RWPE2 (cell line): ENCODE results near the gene LBH.

ENCODE experiments used
- ATAC-seq: fragments of 200-7000 bp; cut with Tn5 transposase; 3 replicates; pipeline ENCODE4 v1.9.1; 2021; ENCODE audit warnings: low read depth
- DNase-seq: peaks from one replicate; pipeline ENCODE4 v3.0.0-alpha.2; 2020; ENCODE audit warnings: low spot score
- H3K27ac ChIP-seq: fragments of 450-650 bp; 2 replicates; pipeline ENCODE4 v1.5.1; 2017; ENCODE audit warnings: mild to moderate bottlenecking; ENCODE audit not compliant: poor library complexity, severe bottlenecking
- H3K27me3 ChIP-seq: fragments of 250-450 bp; sonication (Bioruptor Pico); 2 replicates; pipeline ENCODE4 v1.5.1; 2021; ENCODE audit warnings: mild to moderate bottlenecking, moderate library complexity; ENCODE audit not compliant: insufficient read depth, poor library complexity, severe bottlenecking
- H3K36me3 ChIP-seq: fragments of 250-450 bp; sonication (Bioruptor Pico); 2 replicates; pipeline ENCODE4 v1.5.1; 2020; ENCODE audit warnings: low read depth, mild to moderate bottlenecking, moderate library complexity
- H3K4me1 ChIP-seq: fragments of 250-450 bp; sonication (Bioruptor Pico); 2 replicates; pipeline ENCODE4 v1.5.1; 2021; ENCODE audit warnings: mild to moderate bottlenecking, moderate library complexity; ENCODE audit not compliant: insufficient read depth, poor library complexity, severe bottlenecking
- H3K4me3 ChIP-seq: fragments of 250-450 bp; sonication (Bioruptor Pico); 2 replicates; pipeline ENCODE4 v1.5.1; 2021; ENCODE audit warnings: mild to moderate bottlenecking, moderate library complexity; ENCODE audit not compliant: severe bottlenecking
- H3K9me3 ChIP-seq: fragments of 250-450 bp; sonication (Bioruptor Pico); 2 replicates; pipeline ENCODE4 v1.5.1; 2021; ENCODE audit warnings: mild to moderate bottlenecking, moderate library complexity; ENCODE audit not compliant: severe bottlenecking
- CTCF ChIP-seq: fragments of 450-650 bp; IDR thresholded peaks from one replicate; pipeline ENCODE4 v1.5.1; 2017; ENCODE audit warnings: mild to moderate bottlenecking, moderate library complexity; ENCODE audit not compliant: poor library complexity, severe bottlenecking

The LBH gene

GRCh38 chr2:30223413-30223874, 7.9 kb upstream of the LBH start:
- Histone ChIP-seq H3K4me3 (no peak overlapping the region), H3K4me1 (peaks cover 5% of the 10 kb centered on the region), H3K27me3 (no peaks in the 10 kb centered on the region), H3K9me3 (no peaks in the 10 kb centered on the region), H3K36me3 (no peaks in the 10 kb centered on the region), H3K27ac (no peak overlapping the region)
- DNase-seq (no peak), ATAC-seq (no peak)
- no peak for TF ChIP-seq CTCF

GRCh38 chr2:30224151-30224550, 7.2 kb upstream of the LBH start:
- DNase-seq (no peak), ATAC-seq (no peak)
- no peak for TF ChIP-seq CTCF
- no peaks in the 10 kb centered on the region for H3K4me1 ChIP-seq
- H3K27me3 ChIP-seq: no peaks in the 10 kb centered on the region
- H3K4me3 ChIP-seq: no peak overlapping the region
- no peaks in the 10 kb centered on the region for H3K9me3 ChIP-seq
- no peaks in the 10 kb centered on the region for H3K36me3 ChIP-seq
- no peak overlapping the region for H3K27ac ChIP-seq

DNA sequence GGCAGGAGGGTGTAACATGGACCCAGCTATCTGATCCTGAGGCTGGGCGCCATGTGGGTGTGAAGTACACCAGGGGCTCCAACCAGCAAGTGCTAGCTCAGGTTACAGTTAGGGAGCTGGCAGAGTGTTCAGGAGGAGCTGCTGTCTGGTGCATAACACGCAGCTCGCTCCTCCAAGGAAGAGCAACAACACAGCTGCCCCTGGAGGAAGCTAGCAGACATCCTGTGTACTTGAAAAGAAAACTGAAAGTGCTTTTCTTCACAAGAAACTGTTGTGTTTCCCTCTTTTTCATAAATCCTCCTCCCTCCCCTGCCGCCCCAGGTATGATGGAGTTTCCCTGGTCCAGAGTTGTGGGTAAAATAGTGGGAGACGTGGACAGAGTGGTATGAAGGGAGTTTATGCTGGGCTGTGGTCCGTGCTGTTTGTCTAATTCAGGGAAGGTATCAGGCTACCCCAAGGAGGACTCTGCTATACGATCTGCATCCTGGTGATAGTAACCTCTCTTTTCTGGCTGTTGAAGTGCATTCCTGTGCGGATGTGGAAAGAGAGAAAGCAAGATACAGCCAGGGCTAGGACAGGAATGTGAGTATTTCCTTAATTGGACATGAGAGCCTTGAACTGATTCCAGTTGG, 6.1 kb upstream of the LBH start:
- H3K36me3 ChIP-seq: no peaks in the 10 kb centered on the region
- DNase-seq (no peak), ATAC-seq (peak; percentile 79)
- no peaks in the 10 kb centered on the region for H3K4me1 ChIP-seq
- TF ChIP-seq CTCF: no peak
- H3K27me3 ChIP-seq: no peaks in the 10 kb centered on the region
- no peak overlapping the region for H3K27ac ChIP-seq
- H3K9me3 ChIP-seq: no peaks in the 10 kb centered on the region
- peak overlapping the region; percentile 10 for H3K4me3 ChIP-seq

DNA sequence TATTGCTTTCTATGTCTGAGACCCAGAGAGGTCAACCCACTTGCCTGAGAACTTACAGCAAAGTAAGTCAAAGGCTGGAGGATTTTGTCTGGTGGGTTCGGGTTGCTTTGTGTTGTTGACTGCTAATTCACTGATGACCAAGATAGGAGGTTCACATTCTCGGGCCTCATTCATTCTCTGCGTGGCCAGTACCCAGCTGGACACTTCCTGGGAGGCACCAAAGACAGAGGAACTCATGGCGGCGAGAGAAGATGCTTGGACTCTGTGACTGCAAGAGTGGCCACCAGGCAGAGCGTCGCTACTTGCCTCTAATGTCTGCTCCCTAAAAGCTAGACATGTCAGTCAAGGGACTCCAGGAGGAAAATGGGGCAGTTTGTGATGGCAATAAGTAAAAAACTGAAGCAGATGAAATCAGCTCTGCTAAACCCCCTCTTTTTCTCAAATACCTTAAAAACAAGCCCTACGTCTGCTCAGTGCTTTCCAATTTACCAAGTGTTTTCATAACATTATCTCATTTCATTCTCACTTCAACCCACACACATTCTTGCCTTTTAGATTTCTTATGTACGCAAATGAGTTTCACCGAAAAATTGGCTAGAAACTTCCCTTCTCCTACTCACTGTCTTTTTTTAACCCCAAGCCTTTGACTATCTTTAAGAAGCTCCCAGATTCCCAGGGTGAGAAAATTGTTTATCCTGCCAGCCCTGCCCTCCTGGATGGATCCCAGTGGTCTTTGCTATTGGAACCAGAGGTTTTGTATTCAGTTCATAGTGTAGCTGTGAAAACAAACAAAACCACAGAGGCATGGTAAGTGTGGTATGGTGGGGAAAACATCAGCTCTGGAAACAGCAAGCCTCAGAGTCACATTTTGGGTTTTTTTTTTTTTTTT, 4.9 kb upstream of the LBH start:
- Histone ChIP-seq H3K27me3 (no peaks in the 10 kb centered on the region), H3K27ac (no peak overlapping the region), H3K9me3 (no peaks in the 10 kb centered on the region), H3K4me3 (no peak overlapping the region), H3K4me1 (no peaks in the 10 kb centered on the region), H3K36me3 (no peaks in the 10 kb centered on the region)
- no peak for TF ChIP-seq CTCF
- DNase-seq (no peak), ATAC-seq (no peak)
